ENCODE measurements around the gene RPS3.
"Not testable (repeated sequence)": the region's sequence is repeated elsewhere in the genome, so short reads cannot be mapped to it uniquely, and the experiment has no call there.

RPS3 gene

GRCh38 chr11:75402002-75402773 is 2.9 kb downstream of the RPS3 start:
- Histone ChIP-seq H3K4me1 (ENCODE audit: control insufficient read depth, insufficient read depth, low read length) (peaks cover 9% of the 10 kb centered on the region), H3K9me3 (ENCODE audit: control insufficient read depth, insufficient read depth, low read length) (no peaks in the 10 kb centered on the region), H3K4me3 (ENCODE audit: low read depth, low read length) (peak overlapping the region; percentile 98; the same call in 1 of the 2 replicates), H3K27me3 (ENCODE audit: control insufficient read depth, insufficient read depth, low read length) (no peaks in the 10 kb centered on the region), H3K36me3 (ENCODE audit: control insufficient read depth, insufficient read depth, low read length) (peaks cover 70% of the 10 kb centered on the region), H3K27ac (ENCODE audit: low read depth, low read length) (peak overlapping the region; percentile 36), H3K9ac (ENCODE audit: low read depth, low read length) (no peak overlapping the region; the same call in 1 of the 2 replicates)

- Histone ChIP-seq H3K27me3 (ENCODE audit: control insufficient read depth, insufficient read depth, low read length) (no peaks in the 10 kb centered on the region), H3K9ac (ENCODE audit: low read depth, low read length) (no peak overlapping the region), H3K4me3 (ENCODE audit: low read depth, low read length) (no peak overlapping the region), H3K36me3 (ENCODE audit: control insufficient read depth, insufficient read depth, low read length) (peaks cover 76% of the 10 kb centered on the region), H3K9me3 (ENCODE audit: control insufficient read depth, insufficient read depth, low read length) (no peaks in the 10 kb centered on the region), H3K4me1 (ENCODE audit: control insufficient read depth, insufficient read depth, low read length) (peaks cover 9% of the 10 kb centered on the region), H3K27ac (ENCODE audit: low read depth, low read length) (peak overlapping the region; percentile 15)
These were observed 3.7 kb downstream of the RPS3 start for GRCh38 chr11:75403037-75403436.

GRCh38 chr11:75403983-75404658 is 4.8 kb downstream of the RPS3 start:
- no peak overlapping the region for H3K9ac ChIP-seq (ENCODE audit: low read depth, low read length)
- peaks cover 84% of the 10 kb centered on the region for H3K36me3 ChIP-seq (ENCODE audit: control insufficient read depth, insufficient read depth, low read length)
- no peak overlapping the region for H3K4me3 ChIP-seq (ENCODE audit: low read depth, low read length)
- H3K27ac ChIP-seq (ENCODE audit: low read depth, low read length), result no peak overlapping the region
- no peaks in the 10 kb centered on the region for H3K9me3 ChIP-seq (ENCODE audit: control insufficient read depth, insufficient read depth, low read length)
- H3K4me1 ChIP-seq (ENCODE audit: control insufficient read depth, insufficient read depth, low read length), result peaks cover 8% of the 10 kb centered on the region
- H3K27me3 ChIP-seq (ENCODE audit: control insufficient read depth, insufficient read depth, low read length), result no peaks in the 10 kb centered on the region

GRCh38 chr11:75406338-75406777 is 7.0 kb downstream of the RPS3 start:
- H3K36me3 ChIP-seq (ENCODE audit: control insufficient read depth, insufficient read depth, low read length), result peaks cover 73% of the 10 kb centered on the region
- H3K27ac ChIP-seq (ENCODE audit: low read depth, low read length), result no peak overlapping the region
- H3K9ac ChIP-seq (ENCODE audit: low read depth, low read length), result no peak overlapping the region

GRCh38 chr11:75408957-75409219 is 9.6 kb downstream of the RPS3 start:
- Histone ChIP-seq H3K9ac (ENCODE audit: low read depth, low read length) (no peak overlapping the region), H3K9me3 (ENCODE audit: control insufficient read depth, insufficient read depth, low read length) (no peaks in the 10 kb centered on the region), H3K36me3 (ENCODE audit: control insufficient read depth, insufficient read depth, low read length) (peaks cover 66% of the 10 kb centered on the region), H3K4me1 (ENCODE audit: control insufficient read depth, insufficient read depth, low read length) (no peaks in the 10 kb centered on the region), H3K4me3 (ENCODE audit: low read depth, low read length) (no peak overlapping the region), H3K27me3 (ENCODE audit: control insufficient read depth, insufficient read depth, low read length) (no peaks in the 10 kb centered on the region), H3K27ac (ENCODE audit: low read depth, low read length) (no peak overlapping the region)

More at GRCh38 chr11:75406338-75406777, 7.0 kb downstream of the RPS3 start:
- H3K4me3 ChIP-seq (ENCODE audit: low read depth, low read length), result no peak overlapping the region
- H3K9me3 ChIP-seq (ENCODE audit: control insufficient read depth, insufficient read depth, low read length), result no peaks in the 10 kb centered on the region
- peaks cover 7% of the 10 kb centered on the region; the same call in 1 of the 2 replicates for H3K4me1 ChIP-seq (ENCODE audit: control insufficient read depth, insufficient read depth, low read length)
- H3K27me3 ChIP-seq (ENCODE audit: control insufficient read depth, insufficient read depth, low read length), result no peaks in the 10 kb centered on the region

GRCh38 chr11:75409971-75410370 is 10.7 kb downstream of the RPS3 start:
- not testable (repeated sequence) for H3K4me3 ChIP-seq (ENCODE audit: low read depth, low read length); H3K9me3 ChIP-seq (ENCODE audit: control insufficient read depth, insufficient read depth, low read length); H3K9ac ChIP-seq (ENCODE audit: low read depth, low read length); H3K27ac ChIP-seq (ENCODE audit: low read depth, low read length); H3K4me1 ChIP-seq (ENCODE audit: control insufficient read depth, insufficient read depth, low read length); H3K27me3 ChIP-seq (ENCODE audit: control insufficient read depth, insufficient read depth, low read length)
- H3K36me3 ChIP-seq (ENCODE audit: control insufficient read depth, insufficient read depth, low read length), result peaks cover 61% of the 10 kb centered on the region

- not testable (repeated sequence) for H3K27me3 ChIP-seq (ENCODE audit: control insufficient read depth, insufficient read depth, low read length); H3K27ac ChIP-seq (ENCODE audit: low read depth, low read length); H3K9ac ChIP-seq (ENCODE audit: low read depth, low read length); H3K4me3 ChIP-seq (ENCODE audit: low read depth, low read length); H3K4me1 ChIP-seq (ENCODE audit: control insufficient read depth, insufficient read depth, low read length); H3K9me3 ChIP-seq (ENCODE audit: control insufficient read depth, insufficient read depth, low read length)
- peaks cover 41% of the 10 kb centered on the region for H3K36me3 ChIP-seq (ENCODE audit: control insufficient read depth, insufficient read depth, low read length)
These were observed 13.8 kb downstream of the RPS3 start for GRCh38 chr11:75413146-75413545.

GRCh38 chr11:75413864-75414263 is 14.5 kb downstream of the RPS3 start:
- H3K9ac ChIP-seq (ENCODE audit: low read depth, low read length), result no peak overlapping the region
- H3K27ac ChIP-seq (ENCODE audit: low read depth, low read length), result no peak overlapping the region
- no peaks in the 10 kb centered on the region for H3K9me3 ChIP-seq (ENCODE audit: control insufficient read depth, insufficient read depth, low read length)
- H3K36me3 ChIP-seq (ENCODE audit: control insufficient read depth, insufficient read depth, low read length), result peaks cover 34% of the 10 kb centered on the region
- H3K4me3 ChIP-seq (ENCODE audit: low read depth, low read length), result no peak overlapping the region
- no peaks in the 10 kb centered on the region for H3K4me1 ChIP-seq (ENCODE audit: control insufficient read depth, insufficient read depth, low read length)
- no peaks in the 10 kb centered on the region for H3K27me3 ChIP-seq (ENCODE audit: control insufficient read depth, insufficient read depth, low read length)

GRCh38 chr11:75420224-75421034 is 21.1 kb downstream of the RPS3 start:
- no peak overlapping the region for H3K4me3 ChIP-seq (ENCODE audit: low read depth, low read length)
- no peaks in the 10 kb centered on the region for H3K9me3 ChIP-seq (ENCODE audit: control insufficient read depth, insufficient read depth, low read length)
- no peaks in the 10 kb centered on the region for H3K4me1 ChIP-seq (ENCODE audit: control insufficient read depth, insufficient read depth, low read length)
- no peaks in the 10 kb centered on the region; the same call in 1 of the 2 replicates for H3K27me3 ChIP-seq (ENCODE audit: control insufficient read depth, insufficient read depth, low read length)
- H3K36me3 ChIP-seq (ENCODE audit: control insufficient read depth, insufficient read depth, low read length), result peaks cover 12% of the 10 kb centered on the region; the same call in 1 of the 2 replicates
- H3K9ac ChIP-seq (ENCODE audit: low read depth, low read length), result no peak overlapping the region
- H3K27ac ChIP-seq (ENCODE audit: low read depth, low read length), result no peak overlapping the region

GRCh38 chr11:75421035-75421602 is 21.8 kb downstream of the RPS3 start:
- H3K36me3 ChIP-seq (ENCODE audit: control insufficient read depth, insufficient read depth, low read length), result peaks cover 10% of the 10 kb centered on the region; the same call in 1 of the 2 replicates
- H3K27me3 ChIP-seq (ENCODE audit: control insufficient read depth, insufficient read depth, low read length), result no peaks in the 10 kb centered on the region; the same call in 1 of the 2 replicates
- no peaks in the 10 kb centered on the region for H3K9me3 ChIP-seq (ENCODE audit: control insufficient read depth, insufficient read depth, low read length)
- H3K4me1 ChIP-seq (ENCODE audit: control insufficient read depth, insufficient read depth, low read length), result no peaks in the 10 kb centered on the region
- H3K9ac ChIP-seq (ENCODE audit: low read depth, low read length), result no peak overlapping the region
- H3K27ac ChIP-seq (ENCODE audit: low read depth, low read length), result no peak overlapping the region
- no peak overlapping the region for H3K4me3 ChIP-seq (ENCODE audit: low read depth, low read length)

Measured in HUES48 (cell line).